A673 (cell line): ENCODE data around the gene AHDC1.

Source experiments
- CTCF ChIP-seq: fragments of 300-800, 200-600 bp; sonication (generic); conservative IDR thresholded peaks from 2 replicates; pipeline ENCODE4 v1.5.1; 2017; ENCODE audit warnings: low read depth, mild to moderate bottlenecking, antibody characterized with exemption, low read length, moderate library complexity, mixed read lengths
- EZH2 ChIP-seq: fragments of 200-600 bp; sonication (generic); IDR thresholded peaks from 2 replicates; pipeline ENCODE4 v1.6.1; 2017; ENCODE audit warnings: borderline replicate concordance, low read depth, mild to moderate bottlenecking, mixed read lengths, antibody characterized with exemption, low read length; ENCODE audit not compliant: poor library complexity, severe bottlenecking

GRCh38 chr1:27592931-27593677 lies 10.8 kb downstream of the AHDC1 start:
- TF ChIP-seq EZH2 (no peak), CTCF (no peak)
